ENCODE measurements around the gene HACD3. TPM values are rescaled to one million over a fixed set of nuclear protein-coding genes. Genes with fewer than 3 reads are reported as not detected.

HACD3 gene, protein sequence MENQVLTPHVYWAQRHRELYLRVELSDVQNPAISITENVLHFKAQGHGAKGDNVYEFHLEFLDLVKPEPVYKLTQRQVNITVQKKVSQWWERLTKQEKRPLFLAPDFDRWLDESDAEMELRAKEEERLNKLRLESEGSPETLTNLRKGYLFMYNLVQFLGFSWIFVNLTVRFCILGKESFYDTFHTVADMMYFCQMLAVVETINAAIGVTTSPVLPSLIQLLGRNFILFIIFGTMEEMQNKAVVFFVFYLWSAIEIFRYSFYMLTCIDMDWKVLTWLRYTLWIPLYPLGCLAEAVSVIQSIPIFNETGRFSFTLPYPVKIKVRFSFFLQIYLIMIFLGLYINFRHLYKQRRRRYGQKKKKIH
- total RNA-seq: 81.8 and 83.2 TPM in 2 replicates
- long read RNA-seq, transcript HACD3-201 (11 exons, 3,228 nt): major isoform, 674 of 752 reads
- long read RNA-seq, partial matches to known transcripts: 16 of 752 reads
- long read RNA-seq, other reads (novel, unspliced or antisense): 54 of 752 reads

DNA sequence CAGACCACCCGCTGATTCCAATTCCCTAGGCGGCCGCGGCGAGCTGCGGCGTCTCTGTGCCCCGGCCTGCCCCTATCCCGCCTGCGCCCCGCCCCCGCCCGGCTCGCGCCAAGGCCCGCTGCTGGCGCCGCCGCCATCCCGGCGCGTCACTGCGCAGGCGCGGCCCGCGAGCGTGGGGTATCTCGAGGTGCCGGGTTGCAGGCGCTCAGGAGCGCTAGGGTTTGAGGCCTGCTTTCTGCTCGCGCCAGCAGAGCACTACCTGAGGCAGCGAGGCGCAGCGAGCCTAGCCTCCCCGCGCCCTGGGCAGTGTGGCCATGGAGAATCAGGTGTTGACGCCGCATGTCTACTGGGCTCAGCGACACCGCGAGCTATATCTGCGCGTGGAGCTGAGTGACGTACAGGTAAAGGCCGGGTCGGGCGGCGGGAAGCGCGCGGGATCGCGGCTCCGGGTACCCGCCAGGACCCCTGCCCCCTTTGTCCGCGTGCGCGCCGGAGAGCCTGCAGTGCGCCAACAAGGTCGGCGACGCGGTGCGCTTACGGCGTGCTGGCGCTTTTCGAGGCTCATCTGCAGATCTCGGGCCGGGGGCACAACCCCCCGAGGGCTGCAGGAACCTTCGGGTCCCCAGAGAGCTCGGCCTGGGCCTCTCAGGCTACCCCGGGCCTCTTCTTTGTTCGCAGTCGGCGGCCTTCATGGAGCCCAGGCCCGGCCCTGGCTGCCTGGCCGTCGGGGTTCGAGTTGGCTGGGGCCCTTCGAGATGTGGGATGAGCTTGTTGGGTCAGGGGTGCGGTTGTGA is at the start of gene HACD3:
TSS of gene HACD3 (plus strand) at position 146 of the 794 bp plus-strand sequence. CDS start at position 315, 169 bp downstream.
- H3K27ac Mint-ChIP-seq (ENCODE audit: unreplicated experiment): peak within 1 kb of the TSS; percentile 72

DNA sequence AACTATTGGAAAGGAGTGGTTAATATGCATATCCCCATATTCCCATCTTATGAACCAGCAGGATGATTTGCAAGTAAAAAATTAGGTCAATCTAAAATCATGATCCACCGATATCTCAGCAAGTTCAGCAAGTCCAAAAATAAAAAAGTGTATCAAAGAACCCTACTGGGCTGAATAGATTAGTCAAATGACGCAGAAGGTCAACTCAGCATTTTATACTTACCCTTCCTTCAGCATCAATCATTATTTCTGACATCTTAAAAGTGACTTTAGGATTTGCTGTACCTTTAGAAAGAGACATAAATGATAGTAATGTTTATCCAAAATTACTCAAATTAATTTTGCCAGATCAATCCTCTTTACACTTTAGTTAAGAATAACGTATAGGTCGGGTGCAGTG is 45.4 kb upstream of the HACD3 start:
- Mint-ChIP-seq H3K27me3 (ENCODE audit: unreplicated experiment) (no peaks in the 10 kb centered on the region), H3K36me3 (ENCODE audit: unreplicated experiment) (peaks cover 39% of the 10 kb centered on the region), H3K4me1 (ENCODE audit: unreplicated experiment) (no peaks in the 10 kb centered on the region), H3K27ac (ENCODE audit: unreplicated experiment) (no peak overlapping the region), H3K9me3 (ENCODE audit: unreplicated experiment) (no peaks in the 10 kb centered on the region), H3K4me3 (ENCODE audit: unreplicated experiment) (no peak overlapping the region)
- DNase-seq (ENCODE audit: extremely low spot score, unreplicated experiment): no peak
- TF ChIP-seq, protein P1, sequence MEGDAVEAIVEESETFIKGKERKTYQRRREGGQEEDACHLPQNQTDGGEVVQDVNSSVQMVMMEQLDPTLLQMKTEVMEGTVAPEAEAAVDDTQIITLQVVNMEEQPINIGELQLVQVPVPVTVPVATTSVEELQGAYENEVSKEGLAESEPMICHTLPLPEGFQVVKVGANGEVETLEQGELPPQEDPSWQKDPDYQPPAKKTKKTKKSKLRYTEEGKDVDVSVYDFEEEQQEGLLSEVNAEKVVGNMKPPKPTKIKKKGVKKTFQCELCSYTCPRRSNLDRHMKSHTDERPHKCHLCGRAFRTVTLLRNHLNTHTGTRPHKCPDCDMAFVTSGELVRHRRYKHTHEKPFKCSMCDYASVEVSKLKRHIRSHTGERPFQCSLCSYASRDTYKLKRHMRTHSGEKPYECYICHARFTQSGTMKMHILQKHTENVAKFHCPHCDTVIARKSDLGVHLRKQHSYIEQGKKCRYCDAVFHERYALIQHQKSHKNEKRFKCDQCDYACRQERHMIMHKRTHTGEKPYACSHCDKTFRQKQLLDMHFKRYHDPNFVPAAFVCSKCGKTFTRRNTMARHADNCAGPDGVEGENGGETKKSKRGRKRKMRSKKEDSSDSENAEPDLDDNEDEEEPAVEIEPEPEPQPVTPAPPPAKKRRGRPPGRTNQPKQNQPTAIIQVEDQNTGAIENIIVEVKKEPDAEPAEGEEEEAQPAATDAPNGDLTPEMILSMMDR (IDR thresholded peaks at IDR 0.05): no peak

More for the DNA sequence above, at the start of gene HACD3:
- DNase-seq (ENCODE audit: extremely low spot score, unreplicated experiment): peak; percentile 96
- Mint-ChIP-seq H3K4me3 (ENCODE audit: unreplicated experiment) (peak within 1 kb of the TSS; percentile 82), H3K36me3 (ENCODE audit: unreplicated experiment) (no peaks in the 10 kb centered on the region), H3K9me3 (ENCODE audit: unreplicated experiment) (no peaks in the 10 kb centered on the region), H3K4me1 (ENCODE audit: unreplicated experiment) (peaks cover 43% of the 10 kb centered on the region), H3K27me3 (ENCODE audit: unreplicated experiment) (no peaks in the 10 kb centered on the region)
- TF ChIP-seq, protein P1 (IDR thresholded peaks at IDR 0.05): no peak

DNA sequence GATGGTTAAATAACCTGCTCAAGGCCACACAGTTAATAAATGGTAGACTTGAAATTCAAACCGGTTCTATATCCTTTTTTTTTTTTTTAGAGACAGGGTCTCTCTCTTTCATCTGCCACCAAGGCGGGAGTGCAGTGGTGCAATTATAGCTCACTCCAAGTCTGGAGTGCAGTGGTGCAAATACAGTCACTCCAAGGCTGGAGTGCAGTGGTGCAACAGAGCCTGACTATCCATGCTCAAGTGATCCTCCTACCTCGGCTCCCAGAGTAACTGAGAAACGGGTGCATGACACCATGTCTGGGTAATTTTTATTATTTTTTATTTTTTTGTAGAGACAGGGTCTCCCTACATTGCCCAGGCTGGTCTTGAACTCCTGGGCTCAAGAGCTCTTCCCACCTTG is 36.2 kb upstream of the HACD3 start:
- TF ChIP-seq, protein P1 (IDR thresholded peaks at IDR 0.05): no peak
- no peaks in the 10 kb centered on the region for H3K4me1 Mint-ChIP-seq (ENCODE audit: unreplicated experiment)
- no peak overlapping the region for H3K4me3 Mint-ChIP-seq (ENCODE audit: unreplicated experiment)
- H3K27ac Mint-ChIP-seq (ENCODE audit: unreplicated experiment): no peak overlapping the region
- no peak for DNase-seq (ENCODE audit: extremely low spot score, unreplicated experiment)
- no peaks in the 10 kb centered on the region for H3K9me3 Mint-ChIP-seq (ENCODE audit: unreplicated experiment)
- no peaks in the 10 kb centered on the region for H3K27me3 Mint-ChIP-seq (ENCODE audit: unreplicated experiment)
- H3K36me3 Mint-ChIP-seq (ENCODE audit: unreplicated experiment): peaks cover 24% of the 10 kb centered on the region

DNA sequence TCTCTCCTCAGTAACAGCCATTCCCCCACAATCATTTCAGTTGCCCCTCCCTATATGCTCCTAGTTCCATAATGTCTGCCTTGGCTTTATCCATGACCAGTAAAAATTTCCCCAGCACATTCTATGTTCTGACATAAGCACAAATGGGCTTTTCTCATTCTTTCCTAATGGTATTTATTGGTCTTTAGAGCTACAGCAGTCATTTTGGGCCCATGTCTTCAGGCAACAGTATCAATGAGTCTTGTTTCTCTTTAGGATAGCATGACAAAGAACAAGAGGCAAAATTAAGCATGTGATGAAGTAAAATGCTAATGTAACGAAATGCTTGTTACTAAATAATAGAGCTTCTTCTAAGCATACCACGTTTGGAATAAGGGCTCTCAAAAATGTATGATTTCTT is 20.9 kb upstream of the HACD3 start:
- Mint-ChIP-seq H3K4me1 (ENCODE audit: unreplicated experiment) (no peaks in the 10 kb centered on the region), H3K27me3 (ENCODE audit: unreplicated experiment) (no peaks in the 10 kb centered on the region), H3K27ac (ENCODE audit: unreplicated experiment) (no peak overlapping the region), H3K9me3 (ENCODE audit: unreplicated experiment) (no peaks in the 10 kb centered on the region), H3K36me3 (ENCODE audit: unreplicated experiment) (peaks cover 13% of the 10 kb centered on the region), H3K4me3 (ENCODE audit: unreplicated experiment) (no peak overlapping the region)
- DNase-seq (ENCODE audit: extremely low spot score, unreplicated experiment): no peak
- TF ChIP-seq, protein P1 (IDR thresholded peaks at IDR 0.05): no peak

DNA sequence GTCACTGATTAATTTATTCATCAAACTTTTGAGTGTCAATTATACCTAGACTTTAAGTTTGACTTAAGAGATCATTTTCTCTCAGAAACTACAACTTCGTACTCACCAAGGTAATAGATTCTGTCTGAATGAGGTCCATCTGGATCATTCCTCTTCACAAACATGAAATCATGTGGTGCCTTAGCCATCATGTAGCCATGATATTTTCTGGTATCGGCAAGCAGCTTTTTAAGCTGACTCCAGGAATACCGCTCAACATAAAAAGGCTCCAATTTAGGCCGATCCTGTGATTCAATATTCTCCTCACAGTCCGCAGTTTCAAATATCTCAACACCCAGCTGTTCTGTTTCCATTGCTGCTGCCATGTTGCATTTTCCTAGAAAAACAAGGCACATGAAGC is 18.1 kb upstream of the HACD3 start:
- no peaks in the 10 kb centered on the region for H3K27me3 Mint-ChIP-seq (ENCODE audit: unreplicated experiment)
- H3K4me3 Mint-ChIP-seq (ENCODE audit: unreplicated experiment): no peak overlapping the region
- H3K27ac Mint-ChIP-seq (ENCODE audit: unreplicated experiment): no peak overlapping the region
- TF ChIP-seq, protein P1 (IDR thresholded peaks at IDR 0.05): no peak
- no peak for DNase-seq (ENCODE audit: extremely low spot score, unreplicated experiment)
- peaks cover 8% of the 10 kb centered on the region for H3K36me3 Mint-ChIP-seq (ENCODE audit: unreplicated experiment)
- peaks cover 14% of the 10 kb centered on the region for H3K4me1 Mint-ChIP-seq (ENCODE audit: unreplicated experiment)
- H3K9me3 Mint-ChIP-seq (ENCODE audit: unreplicated experiment): no peaks in the 10 kb centered on the region

Data from osteocyte (in vitro differentiated cells).